Karpas-422 (cell line): ENCODE measurements around the gene IFT27. TPM values are rescaled to one million over a fixed set of nuclear protein-coding genes. Genes with fewer than 3 reads are reported as not detected.
"Not testable (repeated sequence)": the region's sequence is repeated elsewhere in the genome, so short reads cannot be mapped to it uniquely, and the experiment has no call there.

Experiments used
- DNase-seq: peaks from one replicate; pipeline ENCODE4 v3.0.0-alpha.2; 2015
- H2AFZ ChIP-seq: fragments of 200-600 bp; sonication (generic); 2 replicates; pipeline ENCODE4 v1.6.1; 2014; ENCODE audit warnings: antibody characterized with exemption, low read length, mixed read lengths
- H3K27ac ChIP-seq: fragments of 200-600 bp; sonication (generic); 2 replicates; pipeline ENCODE4 v1.5.1; 2014; ENCODE audit warnings: mild to moderate bottlenecking, low read length, moderate library complexity
- H3K27me3 ChIP-seq: fragments of 200-600 bp; sonication (generic); 2 replicates; pipeline ENCODE4 v1.6.1; 2014; ENCODE audit warnings: low read length, mixed read lengths
- H3K36me3 ChIP-seq: fragments of 200-600 bp; sonication (generic); 2 replicates; pipeline ENCODE4 v1.6.1; 2014; ENCODE audit warnings: low read length, mixed read lengths; ENCODE audit not compliant: insufficient read depth
- H3K4me1 ChIP-seq: fragments of 200-600 bp; sonication (generic); 2 replicates; pipeline ENCODE4 v1.6.1; 2014; ENCODE audit warnings: mild to moderate bottlenecking, low read length, mixed read lengths
- H3K4me2 ChIP-seq: fragments of 200-600 bp; sonication (generic); 2 replicates; pipeline ENCODE4 v1.6.1; 2014; ENCODE audit warnings: low read length, low read depth, mild to moderate bottlenecking; ENCODE audit not compliant: poor library complexity, severe bottlenecking
- H3K4me3 ChIP-seq: fragments of 200-600 bp; sonication (generic); 2 replicates; pipeline ENCODE4 v1.5.1; 2014; ENCODE audit warnings: mild to moderate bottlenecking, antibody characterized with exemption, low read length, mixed read lengths
- H3K79me2 ChIP-seq: fragments of 200-600 bp; sonication (generic); 2 replicates; pipeline ENCODE4 v1.6.1; 2014; ENCODE audit warnings: mild to moderate bottlenecking, low read length, mixed read lengths
- H3K9ac ChIP-seq: fragments of 200-600 bp; sonication (generic); 2 replicates; pipeline ENCODE4 v1.6.0; 2014; ENCODE audit warnings: low read length
- H3K9me2 ChIP-seq: fragments of 200-600 bp; sonication (generic), shearing (Covaris generic); replicated peaks from 2 replicates; pipeline ENCODE4 v1.6.0; 2014; ENCODE audit warnings: mild to moderate bottlenecking, low read length, moderate library complexity; ENCODE audit not compliant: insufficient read depth
- H3K9me3 ChIP-seq: fragments of 300-700, 200-600 bp; sonication (generic); 2 replicates; pipeline ENCODE4 v1.6.1; 2014; ENCODE audit warnings: low read length, mixed read lengths
- H4K20me1 ChIP-seq: fragments of 200-600 bp; sonication (generic); 2 replicates; pipeline ENCODE4 v1.6.1; 2014; ENCODE audit warnings: mild to moderate bottlenecking, antibody characterized with exemption, low read length, low read depth; ENCODE audit not compliant: insufficient read depth
- total RNA-seq: library from RNA; depleted of rRNA; stranded (reverse); fragments of >200 nt; shearing (Covaris generic); gene quantifications from 2 replicates; pipeline ENCODE4 v1.2.3, GENCODE V29; 2014; ENCODE audit warnings: low replicate concordance

IFT27 gene
- total RNA-seq, 1 experiment from 2014 or later = 10.9 TPM

- no peaks in the 10 kb centered on the region for H4K20me1 ChIP-seq
Measured at GRCh38 chr22:36758792-36759271, 17.1 kb downstream of the IFT27 start.

DNA sequence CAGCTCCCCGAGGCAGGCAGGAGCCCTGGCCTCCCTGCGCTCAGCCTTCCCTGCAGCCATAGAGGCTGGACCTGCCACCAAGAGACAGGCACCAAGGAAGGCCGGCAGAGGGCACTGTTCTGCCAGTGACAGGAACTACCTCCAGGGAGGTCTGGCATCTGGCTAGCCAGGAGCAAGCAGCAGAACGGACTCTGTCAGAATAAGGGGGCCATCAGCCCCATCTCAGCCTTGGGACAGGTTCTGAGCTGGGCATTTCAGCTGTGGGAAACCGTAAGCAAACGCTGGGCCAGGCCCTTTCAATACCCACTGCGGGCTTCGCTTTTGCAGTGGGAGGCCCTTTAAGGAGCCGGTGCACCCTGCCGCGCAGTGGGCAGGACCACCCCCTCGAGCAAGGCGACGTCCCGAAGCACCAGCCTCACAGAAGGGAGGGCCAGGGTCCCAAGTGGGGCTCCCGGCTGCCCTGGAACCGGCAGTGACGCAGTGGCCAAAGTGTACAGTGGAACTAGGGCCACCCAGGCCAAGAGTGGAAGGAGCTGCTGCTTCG lies 18.2 kb downstream of the IFT27 start:
- Histone ChIP-seq H3K9me3 (no peaks in the 10 kb centered on the region), H3K9me2 (no peaks in the 10 kb centered on the region)
- peak; percentile 88 for DNase-seq

More at GRCh38 chr22:36758792-36759271, 17.1 kb downstream of the IFT27 start:
- H3K9ac ChIP-seq = no peak overlapping the region
- DNase-seq = peak; percentile 19
- no peak overlapping the region for H2AFZ ChIP-seq
- no peaks in the 10 kb centered on the region for H3K36me3 ChIP-seq
- H3K4me3 ChIP-seq = no peak overlapping the region
- no peaks in the 10 kb centered on the region for H3K9me2 ChIP-seq
- H3K4me2 ChIP-seq = no peak overlapping the region
- no peaks in the 10 kb centered on the region for H3K4me1 ChIP-seq
- H3K79me2 ChIP-seq = no peaks in the 10 kb centered on the region
- no peaks in the 10 kb centered on the region for H3K9me3 ChIP-seq
- no peak overlapping the region for H3K27ac ChIP-seq
- H3K27me3 ChIP-seq = no peaks in the 10 kb centered on the region

GRCh38 chr22:36756746-36757655 lies 18.9 kb downstream of the IFT27 start:
- Histone ChIP-seq H2AFZ (no peak overlapping the region), H3K9me2 (no peaks in the 10 kb centered on the region), H3K27me3 (no peaks in the 10 kb centered on the region), H3K4me3 (no peak overlapping the region), H3K36me3 (no peaks in the 10 kb centered on the region), H3K9me3 (no peaks in the 10 kb centered on the region), H3K9ac (no peak overlapping the region), H3K4me1 (no peaks in the 10 kb centered on the region), H4K20me1 (no peaks in the 10 kb centered on the region), H3K79me2 (no peaks in the 10 kb centered on the region), H3K4me2 (no peak overlapping the region), H3K27ac (no peak overlapping the region)
- DNase-seq = peak; percentile 36

More for the DNA sequence above, 18.2 kb downstream of the IFT27 start:
- H3K4me1 ChIP-seq = no peaks in the 10 kb centered on the region
- H3K9ac ChIP-seq = no peak overlapping the region
- H2AFZ ChIP-seq = no peak overlapping the region
- no peak overlapping the region for H3K27ac ChIP-seq
- H3K79me2 ChIP-seq = no peaks in the 10 kb centered on the region
- no peak overlapping the region for H3K4me3 ChIP-seq
- H4K20me1 ChIP-seq = no peaks in the 10 kb centered on the region
- no peak overlapping the region for H3K4me2 ChIP-seq
- no peaks in the 10 kb centered on the region for H3K27me3 ChIP-seq
- no peaks in the 10 kb centered on the region for H3K36me3 ChIP-seq

DNA sequence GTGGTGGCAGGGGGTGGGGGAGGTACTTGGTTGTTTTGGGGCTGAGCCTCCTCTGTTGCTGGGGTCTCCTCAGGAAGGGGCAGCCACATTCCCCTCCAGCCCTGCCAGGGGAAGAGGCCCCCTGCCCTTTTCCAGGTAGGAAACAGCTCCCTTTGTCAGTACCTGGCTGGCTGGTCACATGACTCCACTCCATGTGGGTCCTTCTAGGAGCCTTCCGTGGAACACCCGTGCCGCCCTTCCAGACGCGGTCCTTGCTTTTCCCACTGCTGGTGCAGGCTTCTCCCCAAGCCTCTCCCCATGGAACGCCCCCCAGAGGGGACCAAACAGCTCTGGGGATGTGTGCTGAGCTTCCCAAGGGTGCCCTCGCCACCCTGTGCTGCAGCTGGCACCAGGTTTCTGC lies 19.9 kb downstream of the IFT27 start:
- Histone ChIP-seq H3K36me3 (no peaks in the 10 kb centered on the region), H4K20me1 (no peaks in the 10 kb centered on the region), H3K79me2 (no peaks in the 10 kb centered on the region), H3K4me2 (no peak overlapping the region), H3K9ac (no peak overlapping the region), H3K27me3 (no peaks in the 10 kb centered on the region), H3K9me2 (no peaks in the 10 kb centered on the region), H3K9me3 (no peaks in the 10 kb centered on the region), H3K4me3 (no peak overlapping the region), H2AFZ (no peak overlapping the region), H3K4me1 (no peaks in the 10 kb centered on the region), H3K27ac (no peak overlapping the region)
- peak; percentile 34 for DNase-seq

- Histone ChIP-seq H4K20me1 (no peaks in the 10 kb centered on the region), H3K4me3 (no peak overlapping the region), H3K36me3 (no peaks in the 10 kb centered on the region), H2AFZ (no peak overlapping the region), H3K4me2 (no peak overlapping the region), H3K9ac (no peak overlapping the region), H3K27ac (no peak overlapping the region), H3K9me2 (no peaks in the 10 kb centered on the region), H3K27me3 (no peaks in the 10 kb centered on the region), H3K9me3 (no peaks in the 10 kb centered on the region), H3K79me2 (no peaks in the 10 kb centered on the region), H3K4me1 (no peaks in the 10 kb centered on the region)
- peak; percentile 39 for DNase-seq
Measured at GRCh38 chr22:36755316-36755715, 20.6 kb downstream of the IFT27 start.

GRCh38 chr22:36754881-36755280 lies 21.0 kb downstream of the IFT27 start:
- DNase-seq = peak; percentile 29
- H3K4me2 ChIP-seq, H3K27ac ChIP-seq, H4K20me1 ChIP-seq, H3K9me2 ChIP-seq, H3K79me2 ChIP-seq, H3K4me1 ChIP-seq, H3K4me3 ChIP-seq, H3K27me3 ChIP-seq, H3K36me3 ChIP-seq, H3K9ac ChIP-seq, H2AFZ ChIP-seq, H3K9me3 ChIP-seq: not testable (repeated sequence)

GRCh38 chr22:36753916-36754315 lies 22.0 kb downstream of the IFT27 start:
- no peaks in the 10 kb centered on the region for H3K4me1 ChIP-seq
- H3K79me2 ChIP-seq = no peaks in the 10 kb centered on the region
- no peaks in the 10 kb centered on the region for H3K27me3 ChIP-seq
- no peaks in the 10 kb centered on the region for H3K36me3 ChIP-seq
- no peak overlapping the region for H3K9ac ChIP-seq
- DNase-seq = peak; percentile 9
- no peaks in the 10 kb centered on the region for H3K9me2 ChIP-seq
- no peak overlapping the region for H2AFZ ChIP-seq
- H3K9me3 ChIP-seq = no peaks in the 10 kb centered on the region
- H3K4me2 ChIP-seq = no peak overlapping the region
- no peak overlapping the region for H3K27ac ChIP-seq
- no peaks in the 10 kb centered on the region for H4K20me1 ChIP-seq
- no peak overlapping the region for H3K4me3 ChIP-seq

DNA sequence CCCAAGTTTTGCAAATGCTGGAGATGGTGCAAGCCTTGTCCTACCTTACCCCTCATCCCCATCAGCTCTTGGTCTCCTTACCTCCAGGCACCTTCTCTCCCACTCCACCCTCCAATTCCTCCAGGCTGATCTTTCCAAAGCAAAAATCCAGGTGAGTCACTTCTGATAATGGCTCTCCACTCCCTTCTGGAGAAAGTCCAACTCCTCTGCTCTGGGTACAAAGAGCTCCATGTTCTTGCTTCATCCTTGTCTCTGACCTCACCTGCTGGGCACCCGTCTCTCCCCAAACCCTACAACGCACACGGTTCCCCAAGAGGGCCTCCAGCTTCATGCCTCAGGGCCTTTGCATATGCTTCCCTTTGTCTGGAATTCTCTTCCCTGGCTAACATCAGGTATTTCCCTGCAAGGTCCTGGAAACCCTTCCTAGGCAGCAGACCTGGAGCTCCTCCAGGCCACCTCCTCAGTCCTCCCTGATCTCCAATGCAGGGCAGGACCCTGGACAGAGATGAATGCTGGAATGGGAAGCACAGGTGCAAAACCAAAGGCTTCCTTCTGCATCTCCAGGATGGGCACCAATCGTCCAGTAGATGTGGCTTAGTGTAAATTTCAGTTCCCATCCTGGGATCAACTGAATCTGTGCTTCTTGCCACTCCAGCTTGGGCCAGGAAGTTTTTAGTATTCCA lies 22.7 kb downstream of the IFT27 start:
- no peak overlapping the region for H3K4me2 ChIP-seq
- H3K4me1 ChIP-seq = no peaks in the 10 kb centered on the region
- no peak overlapping the region for H3K4me3 ChIP-seq
- no peaks in the 10 kb centered on the region for H3K9me3 ChIP-seq
- no peak overlapping the region for H3K9ac ChIP-seq
- H4K20me1 ChIP-seq = no peaks in the 10 kb centered on the region
- H3K27ac ChIP-seq = no peak overlapping the region
- H3K36me3 ChIP-seq = no peaks in the 10 kb centered on the region
- DNase-seq = peak; percentile 21
- H3K27me3 ChIP-seq = no peaks in the 10 kb centered on the region
- H2AFZ ChIP-seq = no peak overlapping the region
- no peaks in the 10 kb centered on the region for H3K9me2 ChIP-seq
- H3K79me2 ChIP-seq = no peaks in the 10 kb centered on the region
